Subcutaneous adipose tissue (tissue), 4 donors: ENCODE data around the gene DGKG. TPM values are rescaled to one million over a fixed set of nuclear protein-coding genes. Genes with fewer than 3 reads are reported as not detected.

Experiments
- total RNA-seq, 4 donors: library from RNA; depleted of rRNA; stranded (reverse); fragments of >200 nt; gene quantifications; one replicate each; pipeline ENCODE4 v1.1.0, GENCODE V29; 2016
- TF ChIP-seq, protein P1 (sequence below): fragments of 450-650 bp; IDR thresholded peaks from one replicate; pipeline ENCODE4 v1.5.1; 2016; ENCODE audit warnings: low read depth, mild to moderate bottlenecking, control low read depth, antibody characterized with exemption, moderate library complexity

DGKG gene
- total RNA-seq, 4 donors from 2014 or later, result 0.49 to 3.1 (median 1.8) TPM

DNA sequence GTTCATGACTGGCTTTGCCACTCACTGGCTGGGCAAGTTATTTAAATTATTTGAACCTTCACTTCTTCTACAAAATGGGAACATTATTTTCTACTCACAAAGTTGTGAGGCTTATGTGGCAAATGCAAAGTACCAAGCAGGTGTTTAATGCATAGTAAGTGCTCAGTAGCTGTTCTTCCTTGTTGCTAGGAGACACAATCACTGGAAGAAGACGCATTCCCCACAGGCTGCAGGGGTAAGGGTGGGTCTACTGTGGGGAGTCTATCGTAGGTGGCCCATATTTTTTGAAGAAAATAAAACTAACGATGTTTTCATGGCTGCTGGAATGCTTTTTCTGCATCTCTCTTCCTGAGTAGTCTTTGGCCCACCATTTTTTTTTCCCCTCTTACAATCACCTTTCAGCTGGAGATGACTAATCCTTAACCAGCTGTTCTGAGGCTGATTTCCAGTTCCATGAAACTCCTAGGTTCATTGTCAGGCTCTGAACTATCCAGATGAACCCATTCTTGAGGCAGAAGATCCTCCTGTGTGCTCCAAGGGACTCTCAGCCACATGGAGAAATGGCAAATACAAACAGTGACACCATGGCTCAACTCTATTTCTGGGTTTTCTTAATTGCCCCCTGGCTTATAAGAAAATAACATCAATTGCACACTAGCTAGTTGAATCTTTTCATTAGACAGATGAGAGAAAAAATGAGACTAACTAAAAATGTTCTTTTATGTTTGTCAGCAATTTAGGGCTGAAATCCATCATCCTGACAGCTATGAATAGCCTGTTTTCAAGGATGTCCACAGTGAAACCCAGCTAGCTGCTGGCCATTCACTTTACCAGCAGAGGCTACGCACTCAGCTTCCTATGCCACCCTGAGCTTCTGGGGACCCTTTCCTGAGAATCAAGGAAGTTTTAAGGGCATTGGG, 144.9 kb downstream of the DGKG start:
- TF ChIP-seq, protein P1, sequence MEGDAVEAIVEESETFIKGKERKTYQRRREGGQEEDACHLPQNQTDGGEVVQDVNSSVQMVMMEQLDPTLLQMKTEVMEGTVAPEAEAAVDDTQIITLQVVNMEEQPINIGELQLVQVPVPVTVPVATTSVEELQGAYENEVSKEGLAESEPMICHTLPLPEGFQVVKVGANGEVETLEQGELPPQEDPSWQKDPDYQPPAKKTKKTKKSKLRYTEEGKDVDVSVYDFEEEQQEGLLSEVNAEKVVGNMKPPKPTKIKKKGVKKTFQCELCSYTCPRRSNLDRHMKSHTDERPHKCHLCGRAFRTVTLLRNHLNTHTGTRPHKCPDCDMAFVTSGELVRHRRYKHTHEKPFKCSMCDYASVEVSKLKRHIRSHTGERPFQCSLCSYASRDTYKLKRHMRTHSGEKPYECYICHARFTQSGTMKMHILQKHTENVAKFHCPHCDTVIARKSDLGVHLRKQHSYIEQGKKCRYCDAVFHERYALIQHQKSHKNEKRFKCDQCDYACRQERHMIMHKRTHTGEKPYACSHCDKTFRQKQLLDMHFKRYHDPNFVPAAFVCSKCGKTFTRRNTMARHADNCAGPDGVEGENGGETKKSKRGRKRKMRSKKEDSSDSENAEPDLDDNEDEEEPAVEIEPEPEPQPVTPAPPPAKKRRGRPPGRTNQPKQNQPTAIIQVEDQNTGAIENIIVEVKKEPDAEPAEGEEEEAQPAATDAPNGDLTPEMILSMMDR, result no peak

DNA sequence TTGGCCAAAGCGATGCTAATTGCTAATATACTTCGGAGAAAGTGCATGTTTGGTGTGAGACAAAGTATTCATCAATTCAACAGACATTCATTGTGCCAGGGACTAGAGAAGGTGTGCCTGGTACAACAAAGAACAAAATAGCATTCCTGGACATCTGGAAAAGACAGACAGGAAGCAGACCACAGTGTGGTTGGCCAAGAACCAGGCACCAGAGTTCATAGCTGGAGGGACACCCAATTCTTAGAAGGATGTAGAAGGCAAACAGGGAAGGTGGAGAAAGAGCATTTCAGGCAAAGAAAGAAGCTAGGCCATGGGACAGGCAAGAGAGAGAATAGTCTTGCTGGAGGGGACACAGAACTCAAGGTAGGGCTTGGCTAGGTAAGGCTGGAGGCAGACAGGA, 147.4 kb downstream of the DGKG start:
- TF ChIP-seq, protein P1, result no peak

DNA sequence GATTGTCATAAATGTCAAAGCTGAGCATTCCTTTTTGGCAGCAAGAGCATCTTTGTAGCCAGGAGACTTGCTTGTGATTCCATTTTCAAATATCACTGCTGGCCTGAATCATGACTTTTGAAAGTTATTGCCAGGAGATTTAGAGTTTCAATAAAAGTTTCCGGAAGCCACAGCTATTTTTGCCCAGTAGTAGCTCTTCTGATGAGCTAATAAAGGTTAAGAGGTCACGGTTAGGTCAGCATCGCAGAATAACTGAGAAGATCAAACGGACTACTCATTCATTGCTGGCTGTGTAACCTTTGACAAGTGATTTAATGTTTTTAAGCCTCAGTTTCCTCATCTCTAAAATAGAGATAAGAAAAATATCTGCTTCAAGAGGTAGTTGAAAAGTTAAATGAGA, 148.1 kb downstream of the DGKG start:
- TF ChIP-seq, protein P1, result no peak

DNA sequence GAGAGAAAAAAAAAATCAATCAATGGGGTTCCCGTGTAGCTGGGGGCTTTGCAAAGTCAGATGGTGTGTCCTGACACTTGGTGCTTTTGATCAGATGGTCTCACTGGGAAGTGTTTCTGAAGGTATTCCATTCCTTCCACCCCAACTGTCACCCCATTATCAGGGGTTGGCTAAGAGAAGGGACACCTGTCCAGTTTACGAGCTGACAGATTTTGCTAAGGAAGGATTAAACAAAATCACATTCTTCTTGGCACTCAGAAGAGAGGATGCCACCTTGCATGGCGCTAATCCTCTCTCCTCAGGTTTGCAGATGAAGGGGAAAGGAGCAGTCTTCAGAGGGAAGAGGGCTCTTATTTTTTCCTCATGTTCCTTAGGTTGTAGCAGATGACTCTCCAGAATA, 149.4 kb downstream of the DGKG start:
- TF ChIP-seq, protein P1, result no peak

DNA sequence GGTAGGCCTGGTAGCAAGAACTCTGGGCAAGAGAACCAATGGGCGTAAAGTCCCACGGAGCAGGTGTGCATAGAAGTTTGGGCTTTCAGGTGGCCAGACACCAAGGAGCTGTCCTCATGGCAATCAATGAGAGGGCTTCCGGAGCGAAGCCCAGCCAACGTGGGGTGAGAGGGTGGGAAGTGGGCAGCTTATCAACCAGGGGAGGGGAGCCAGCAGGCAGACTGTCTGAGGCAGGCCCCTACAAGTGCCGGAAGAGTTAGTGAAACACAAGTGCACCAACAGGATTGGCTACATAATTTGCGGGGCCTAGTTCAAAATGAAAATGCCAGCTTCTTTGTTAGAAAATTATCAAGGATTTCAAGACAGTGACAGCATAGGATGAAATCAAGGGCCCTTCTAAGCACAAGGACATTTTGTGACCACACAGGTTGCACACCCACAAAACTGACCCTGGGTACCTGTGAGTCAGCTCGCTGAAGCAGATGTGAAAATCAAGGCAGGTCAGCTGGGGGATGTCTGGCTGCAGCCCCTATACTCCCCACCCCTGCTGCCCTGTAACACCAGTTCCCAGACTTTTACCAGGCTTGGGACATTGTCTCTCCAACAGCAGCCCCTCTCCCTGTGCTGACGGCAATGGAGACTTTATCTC, 151.1 kb downstream of the DGKG start:
- TF ChIP-seq, protein P1, result no peak

DNA sequence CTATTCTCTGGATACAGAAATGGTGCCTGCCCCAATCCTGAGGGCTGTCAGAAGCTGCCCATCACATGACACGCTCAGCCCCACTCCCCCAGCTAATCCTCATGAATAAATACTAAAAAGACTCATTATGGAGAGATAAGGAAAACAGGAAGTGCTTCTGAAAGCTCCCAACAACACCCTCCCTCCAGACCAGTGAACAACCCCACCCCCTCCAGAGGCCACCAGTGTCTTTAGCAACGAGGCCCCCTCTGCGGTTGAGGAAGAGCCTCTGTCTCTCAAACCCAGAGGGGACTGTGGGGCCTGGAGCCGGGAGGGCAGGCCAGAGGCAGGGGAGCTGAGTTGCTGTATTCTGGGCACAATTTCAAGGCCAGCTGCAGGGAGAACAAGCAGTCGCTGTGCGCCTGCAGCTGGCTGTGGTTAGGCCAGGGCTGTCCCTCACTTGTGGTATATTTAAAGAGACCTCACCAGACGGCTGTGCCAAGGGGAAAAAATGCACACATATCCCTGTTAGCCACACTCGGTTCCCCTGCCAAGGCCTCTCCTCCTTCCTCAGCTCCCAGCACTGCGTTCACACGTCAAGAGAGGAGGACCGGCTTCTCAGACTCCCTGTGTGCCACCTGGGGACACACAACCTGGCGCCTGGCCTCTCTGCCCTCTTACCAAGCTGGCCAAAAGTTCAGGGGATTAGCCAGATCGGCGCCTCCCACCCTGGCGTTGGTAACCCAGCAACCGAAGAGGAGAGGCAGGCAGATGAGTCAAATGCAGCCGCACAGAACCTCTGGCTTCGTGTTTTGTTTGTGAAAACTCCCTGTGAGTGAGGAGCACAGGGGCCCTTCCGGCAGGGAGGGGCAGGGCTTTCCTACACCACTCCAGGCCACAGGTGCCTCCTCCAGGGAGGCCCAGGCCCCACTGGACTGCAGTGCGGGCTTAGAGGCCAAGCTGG, 152.0 kb downstream of the DGKG start:
- TF ChIP-seq, protein P1, result no peak
